OCI-LY1 (cell line): ENCODE measurements around the gene RALGPS1.

Source experiments
- EZH2 ChIP-seq: fragments of 200-600 bp; sonication (generic), shearing (Covaris generic); IDR thresholded peaks from 2 replicates; pipeline ENCODE4 v1.8.0; 2017; ENCODE audit warnings: borderline replicate concordance, mixed run types, mild to moderate bottlenecking, antibody characterized with exemption, low read length, moderate library complexity, mixed read lengths
- TF ChIP-seq, protein P1 (sequence below): fragments of 200-600 bp; sonication (generic), shearing (Covaris generic); IDR thresholded peaks from 2 replicates; pipeline ENCODE4 v1.5.1; 2017; ENCODE audit warnings: mild to moderate bottlenecking, antibody characterized with exemption, low read length, moderate library complexity, mixed read lengths

DNA sequence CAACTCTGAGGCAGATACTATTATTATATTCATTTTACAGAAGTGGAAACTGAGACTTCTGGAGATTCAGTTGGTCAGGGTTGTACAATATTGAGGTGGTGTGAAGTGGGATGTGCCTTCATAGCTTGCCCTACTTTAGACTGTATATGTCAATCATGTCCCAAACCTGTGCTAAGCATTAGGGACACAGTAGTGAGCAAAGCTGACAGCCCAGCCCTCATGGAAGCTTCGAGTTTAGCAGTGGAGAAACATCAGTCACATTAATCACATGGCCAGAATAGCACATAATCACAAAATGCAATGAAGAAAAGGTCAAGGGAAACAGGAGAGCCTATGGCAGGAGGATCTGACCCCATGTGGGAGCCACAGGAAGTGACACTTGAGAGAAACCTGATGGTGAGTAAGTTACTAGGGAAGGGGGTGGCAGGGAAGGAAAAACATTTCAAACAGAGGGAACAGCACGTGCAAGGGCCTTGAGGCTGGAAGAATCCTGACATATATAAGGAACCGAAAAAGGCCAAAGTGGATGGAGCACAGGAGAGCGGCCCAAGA, 20.5 kb upstream of the RALGPS1 start:
- TF ChIP-seq, protein P1, sequence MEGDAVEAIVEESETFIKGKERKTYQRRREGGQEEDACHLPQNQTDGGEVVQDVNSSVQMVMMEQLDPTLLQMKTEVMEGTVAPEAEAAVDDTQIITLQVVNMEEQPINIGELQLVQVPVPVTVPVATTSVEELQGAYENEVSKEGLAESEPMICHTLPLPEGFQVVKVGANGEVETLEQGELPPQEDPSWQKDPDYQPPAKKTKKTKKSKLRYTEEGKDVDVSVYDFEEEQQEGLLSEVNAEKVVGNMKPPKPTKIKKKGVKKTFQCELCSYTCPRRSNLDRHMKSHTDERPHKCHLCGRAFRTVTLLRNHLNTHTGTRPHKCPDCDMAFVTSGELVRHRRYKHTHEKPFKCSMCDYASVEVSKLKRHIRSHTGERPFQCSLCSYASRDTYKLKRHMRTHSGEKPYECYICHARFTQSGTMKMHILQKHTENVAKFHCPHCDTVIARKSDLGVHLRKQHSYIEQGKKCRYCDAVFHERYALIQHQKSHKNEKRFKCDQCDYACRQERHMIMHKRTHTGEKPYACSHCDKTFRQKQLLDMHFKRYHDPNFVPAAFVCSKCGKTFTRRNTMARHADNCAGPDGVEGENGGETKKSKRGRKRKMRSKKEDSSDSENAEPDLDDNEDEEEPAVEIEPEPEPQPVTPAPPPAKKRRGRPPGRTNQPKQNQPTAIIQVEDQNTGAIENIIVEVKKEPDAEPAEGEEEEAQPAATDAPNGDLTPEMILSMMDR: no peak
- no peak for TF ChIP-seq EZH2
